HepG2 (cell line): ENCODE measurements around the gene TUT4. TPM values are rescaled to one million over a fixed set of nuclear protein-coding genes. Genes with fewer than 3 reads are reported as not detected.

Experiments used
- ATAC-seq: fragments of 200-7000 bp; cut with Tn5 transposase; 3 replicates; pipeline ENCODE4 v1.9.1; 2020; ENCODE audit warnings: mild to moderate bottlenecking, moderate library complexity
- BruUV-seq: library from RNA; stranded (reverse); fragments of 400-500 nt; replicated peaks from 2 replicates; lab custom pipeline; 2021; lab: Mats Ljungman, UMichigan
- CTCF ChIA-PET: fragments of 300-600 bp; formaldehyde crosslinking; extraction: SDS; loops from one replicate; lab custom pipeline; 2021; ENCODE audit warnings: low total read pairs, inconsistent platforms, low intra/inter-chr PET ratio; lab: Yijun Ruan, JAX
- POLR2A ChIA-PET: fragments of 350-600 bp; sonication (Branson Sonifier 250); formaldehyde crosslinking; loops from one replicate; lab custom pipeline; 2020; ENCODE audit warnings: antibody characterized with exemption, inconsistent platforms; lab: Yijun Ruan, JAX
- DNase-seq: peaks from one replicate; pipeline ENCODE4 v3.0.0-alpha.2; 2015; ENCODE audit warnings: low spot score
- FAIRE-seq: peaks from 3 replicates; lab custom pipeline; 2011; peaks lifted over from hg19 to GRCh38; lab: Jason Lieb, UNC
- H2AFZ ChIP-seq: one replicate; pipeline ENCODE4 v1.6.1; 2011; ENCODE audit warnings: low read length, inconsistent platforms
- H3K27ac ChIP-seq: fragments of 300-600 bp; 3 replicates; pipeline ENCODE4 v1.8.0; 2011; ENCODE audit warnings: mixed run types, mild to moderate bottlenecking, mixed read lengths, low read length, inconsistent platforms; ENCODE audit not compliant: insufficient read depth; ENCODE audit errors: extremely low read length
- H3K27me3 ChIP-seq, 2 experiments: fragments of 200-600 bp in 1 of 2; 2 replicates in 1 of 2; 3 replicates in 1 of 2; pipeline versions ENCODE4 v1.6.0 to v1.8.0; 2011; ENCODE audit warnings: low read length in 2 of 2, mild to moderate bottlenecking in 2 of 2, moderate library complexity in 2 of 2, inconsistent platforms in 1 of 2; ENCODE audit not compliant: insufficient read depth in 2 of 2, control insufficient read depth in 1 of 2
- H3K36me3 ChIP-seq, 2 experiments: fragments of 200-600 bp in 1 of 2; replicated peaks in 1 of 2; 2 replicates in 1 of 2; 3 replicates in 1 of 2; pipeline versions ENCODE4 v1.5.1 to v1.8.0; 2011; ENCODE audit warnings: low read length in 2 of 2, inconsistent platforms in 1 of 2; ENCODE audit not compliant: insufficient read depth in 2 of 2, control insufficient read depth in 1 of 2
- H3K4me1 ChIP-seq: 2 replicates; pipeline ENCODE4 v1.5.1; 2012; ENCODE audit warnings: low read length, inconsistent platforms; ENCODE audit not compliant: insufficient read depth
- H3K4me2 ChIP-seq: 2 replicates; pipeline ENCODE4 v1.6.0; 2011; ENCODE audit warnings: low read depth, low read length, inconsistent platforms
- H3K4me3 ChIP-seq, 3 experiments: fragments of 200-600 bp in 1 of 3; sonication (generic), shearing (Covaris generic) in 1 of 3; replicated peaks in 1 of 3; 2 replicates each; pipeline ENCODE4 v1.5.1; 2011 to 2016; ENCODE audit warnings: low read length in 3 of 3, inconsistent platforms in 2 of 3, low read depth in 2 of 3, mild to moderate bottlenecking in 2 of 3, control low read depth in 1 of 3, mixed read lengths in 1 of 3; ENCODE audit not compliant: insufficient read depth in 1 of 3
- H3K79me2 ChIP-seq: one replicate; pipeline ENCODE4 v1.6.1; 2011; ENCODE audit warnings: low read length, inconsistent platforms; ENCODE audit not compliant: insufficient read depth
- H3K9ac ChIP-seq: 2 replicates; pipeline ENCODE4 v1.6.0; 2011; ENCODE audit warnings: mild to moderate bottlenecking, low read depth, low read length, inconsistent platforms; ENCODE audit not compliant: insufficient read depth
- H3K9me3 ChIP-seq: 2 replicates; pipeline ENCODE4 v1.5.1; 2012; ENCODE audit warnings: mild to moderate bottlenecking, low read length
- H4K20me1 ChIP-seq: 2 replicates; pipeline ENCODE4 v1.6.0; 2011; ENCODE audit warnings: inconsistent platforms, mild to moderate bottlenecking, low read length, moderate library complexity; ENCODE audit not compliant: insufficient read depth
- FOXA1 ChIP-seq, 2 experiments: fragments of 450-650 bp in 1 of 2; sonication (generic) in 1 of 2; formaldehyde crosslinking in 1 of 2; IDR thresholded peaks; 2 replicates each; pipeline versions ENCODE4 v1.4.0 to v1.6.1; 2016 to 2020; ENCODE audit warnings: missing genetic modification reagents in 1 of 2
- KLF11 ChIP-seq: IDR thresholded peaks from 2 replicates; pipeline ENCODE4 v1.6.1; 2016; ENCODE audit warnings: missing compliant biosample characterization
- MEIS2 ChIP-seq: sonication (generic); formaldehyde crosslinking; IDR thresholded peaks from 2 replicates; pipeline ENCODE4 v1.9.0; 2021; ENCODE audit warnings: mild to moderate bottlenecking, missing genetic modification reagents
- POLR2AphosphoS2 ChIP-seq: IDR thresholded peaks from 2 replicates; pipeline ENCODE4 v1.6.1; 2011; ENCODE audit warnings: low read depth, low read length, improper control_type of control experiment
- THAP11 ChIP-seq: IDR thresholded peaks from 2 replicates; pipeline ENCODE4 v1.6.1; 2016; ENCODE audit warnings: missing biosample characterization, missing genetic modification reagents
- ZNF382 ChIP-seq: sonication (generic); formaldehyde crosslinking; IDR thresholded peaks from 2 replicates; pipeline ENCODE4 v1.5.0; 2020; ENCODE audit warnings: missing genetic modification reagents, mild to moderate bottlenecking, borderline replicate concordance
- ZNF570 ChIP-seq: sonication (generic); formaldehyde crosslinking; IDR thresholded peaks from 2 replicates; pipeline ENCODE4 v1.4.0; 2020; ENCODE audit warnings: mild to moderate bottlenecking, missing genetic modification reagents, borderline replicate concordance
- WGBS: methylation state at CpG from one replicate; pipeline ENCODE4 v1.1.6; 2017; ENCODE audit warnings: low lambda C conversion rate; 5-methylcytosine and 5-hydroxymethylcytosine counted together
- in situ Hi-C: cut with HindIII; loops from 2 replicates; pipeline ENCODE4 v1.10.0; 2017; ENCODE audit warnings: low pct_unique_long_range_greater_than_20kb; ENCODE audit not compliant: extremely low pct_ligation_motif_present
- intact Hi-C: fragments of 100-400 bp; cut with micrococcal nuclease; formaldehyde crosslinking; loops from one replicate; pipeline ENCODE4 v1.10.0; 2022; ENCODE audit not compliant: unreplicated experiment
- polyA plus RNA-seq, 8 experiments: library from polyadenylated mRNA; depleted of rRNA in 3 of 8; stranded (reverse) in 7 of 8; unstranded in 1 of 8; fragments of >200 nt; fragmentation: Illumina TruSeq in 4 of 8; extraction: Trizol in 4 of 8; gene quantifications; 2 replicates each; pipeline versions ENCODE4 v1.2.1 to v1.2.3, GENCODE V29; 2011 to 2016; ENCODE audit warnings: low read depth in 4 of 8, missing spikeins in 1 of 8, mixed read lengths in 1 of 8; ENCODE audit not compliant: insufficient read depth in 1 of 8
- total RNA-seq, 5 experiments: library from RNA; depleted of rRNA; stranded (reverse); fragments of >200 nt; fragmentation: Illumina TruSeq; extraction: Trizol; gene quantifications; 2 replicates each; pipeline ENCODE4 v1.2.3, GENCODE V29; 2016; ENCODE audit warnings: low read depth in 1 of 5
- TF ChIP-seq, protein P1 (sequence below): sonication (generic); formaldehyde crosslinking; IDR thresholded peaks from 2 replicates; pipeline ENCODE4 v1.4.0; 2020; ENCODE audit warnings: missing genetic modification reagents, mild to moderate bottlenecking, borderline replicate concordance
- TF ChIP-seq, protein P2 (sequence below): sonication (generic); formaldehyde crosslinking; IDR thresholded peaks from 2 replicates; pipeline ENCODE4 v1.4.0; 2020; ENCODE audit warnings: missing genetic modification reagents, borderline replicate concordance
- TF ChIP-seq, protein P3 (sequence below): sonication (generic); formaldehyde crosslinking; IDR thresholded peaks from 2 replicates; pipeline ENCODE4 v1.4.0; 2020; ENCODE audit warnings: mild to moderate bottlenecking, missing genetic modification reagents

TUT4 gene
- total and polyA plus RNA-seq, 2 of the 13 experiments (the other 11 are each of a cell fraction or from before 2014, with no cell fraction given), result 44.7 to 53.5 TPM

DNA sequence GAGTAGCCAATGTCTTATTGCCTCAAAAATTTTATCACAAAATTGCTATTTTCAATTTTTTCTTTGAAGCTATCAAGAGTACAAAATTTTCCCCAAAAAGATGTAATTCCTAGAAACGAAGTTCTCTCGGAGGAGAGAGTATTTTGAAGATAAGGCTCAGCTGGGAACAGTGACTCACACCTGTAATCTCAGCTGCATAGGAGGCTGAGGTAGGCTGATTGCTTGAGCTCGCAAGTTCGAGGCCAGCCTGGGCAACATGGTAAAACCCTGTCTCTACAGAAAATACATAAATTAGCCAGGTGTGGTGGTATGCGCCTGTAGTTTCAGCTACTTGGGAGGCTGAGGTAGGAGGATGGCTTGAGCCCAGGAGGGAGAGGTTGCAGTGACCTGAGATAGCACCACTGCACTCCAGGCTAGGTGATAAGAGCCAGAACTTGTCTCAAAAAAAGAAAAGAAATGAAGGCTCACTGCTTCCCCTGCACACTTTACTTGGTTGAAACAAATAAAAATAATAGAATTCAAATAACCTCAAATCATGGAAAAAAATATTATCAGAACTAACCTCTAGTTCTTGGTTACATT, 22.2 kb downstream of the TUT4 start:
- ChIA-PET POLR2A (interaction anchor here (1.5 kb wide), 1 partner anchor 23 kb away, joined by 4 read pairs; no protein-coding TSS in a partner anchor), CTCF (no interaction called here)
- no TSS peak for BruUV-seq
- no peak overlapping the region for H3K4me2 ChIP-seq
- no peak overlapping the region for H3K9ac ChIP-seq
- intact Hi-C loops, result no loop called here
- in situ Hi-C loops, result no loop called here
- TF ChIP-seq, protein P1, sequence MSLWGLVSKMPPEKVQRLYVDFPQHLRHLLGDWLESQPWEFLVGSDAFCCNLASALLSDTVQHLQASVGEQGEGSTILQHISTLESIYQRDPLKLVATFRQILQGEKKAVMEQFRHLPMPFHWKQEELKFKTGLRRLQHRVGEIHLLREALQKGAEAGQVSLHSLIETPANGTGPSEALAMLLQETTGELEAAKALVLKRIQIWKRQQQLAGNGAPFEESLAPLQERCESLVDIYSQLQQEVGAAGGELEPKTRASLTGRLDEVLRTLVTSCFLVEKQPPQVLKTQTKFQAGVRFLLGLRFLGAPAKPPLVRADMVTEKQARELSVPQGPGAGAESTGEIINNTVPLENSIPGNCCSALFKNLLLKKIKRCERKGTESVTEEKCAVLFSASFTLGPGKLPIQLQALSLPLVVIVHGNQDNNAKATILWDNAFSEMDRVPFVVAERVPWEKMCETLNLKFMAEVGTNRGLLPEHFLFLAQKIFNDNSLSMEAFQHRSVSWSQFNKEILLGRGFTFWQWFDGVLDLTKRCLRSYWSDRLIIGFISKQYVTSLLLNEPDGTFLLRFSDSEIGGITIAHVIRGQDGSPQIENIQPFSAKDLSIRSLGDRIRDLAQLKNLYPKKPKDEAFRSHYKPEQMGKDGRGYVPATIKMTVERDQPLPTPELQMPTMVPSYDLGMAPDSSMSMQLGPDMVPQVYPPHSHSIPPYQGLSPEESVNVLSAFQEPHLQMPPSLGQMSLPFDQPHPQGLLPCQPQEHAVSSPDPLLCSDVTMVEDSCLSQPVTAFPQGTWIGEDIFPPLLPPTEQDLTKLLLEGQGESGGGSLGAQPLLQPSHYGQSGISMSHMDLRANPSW, result no peak
- no peak for TF ChIP-seq ZNF382
- TF ChIP-seq, protein P2, sequence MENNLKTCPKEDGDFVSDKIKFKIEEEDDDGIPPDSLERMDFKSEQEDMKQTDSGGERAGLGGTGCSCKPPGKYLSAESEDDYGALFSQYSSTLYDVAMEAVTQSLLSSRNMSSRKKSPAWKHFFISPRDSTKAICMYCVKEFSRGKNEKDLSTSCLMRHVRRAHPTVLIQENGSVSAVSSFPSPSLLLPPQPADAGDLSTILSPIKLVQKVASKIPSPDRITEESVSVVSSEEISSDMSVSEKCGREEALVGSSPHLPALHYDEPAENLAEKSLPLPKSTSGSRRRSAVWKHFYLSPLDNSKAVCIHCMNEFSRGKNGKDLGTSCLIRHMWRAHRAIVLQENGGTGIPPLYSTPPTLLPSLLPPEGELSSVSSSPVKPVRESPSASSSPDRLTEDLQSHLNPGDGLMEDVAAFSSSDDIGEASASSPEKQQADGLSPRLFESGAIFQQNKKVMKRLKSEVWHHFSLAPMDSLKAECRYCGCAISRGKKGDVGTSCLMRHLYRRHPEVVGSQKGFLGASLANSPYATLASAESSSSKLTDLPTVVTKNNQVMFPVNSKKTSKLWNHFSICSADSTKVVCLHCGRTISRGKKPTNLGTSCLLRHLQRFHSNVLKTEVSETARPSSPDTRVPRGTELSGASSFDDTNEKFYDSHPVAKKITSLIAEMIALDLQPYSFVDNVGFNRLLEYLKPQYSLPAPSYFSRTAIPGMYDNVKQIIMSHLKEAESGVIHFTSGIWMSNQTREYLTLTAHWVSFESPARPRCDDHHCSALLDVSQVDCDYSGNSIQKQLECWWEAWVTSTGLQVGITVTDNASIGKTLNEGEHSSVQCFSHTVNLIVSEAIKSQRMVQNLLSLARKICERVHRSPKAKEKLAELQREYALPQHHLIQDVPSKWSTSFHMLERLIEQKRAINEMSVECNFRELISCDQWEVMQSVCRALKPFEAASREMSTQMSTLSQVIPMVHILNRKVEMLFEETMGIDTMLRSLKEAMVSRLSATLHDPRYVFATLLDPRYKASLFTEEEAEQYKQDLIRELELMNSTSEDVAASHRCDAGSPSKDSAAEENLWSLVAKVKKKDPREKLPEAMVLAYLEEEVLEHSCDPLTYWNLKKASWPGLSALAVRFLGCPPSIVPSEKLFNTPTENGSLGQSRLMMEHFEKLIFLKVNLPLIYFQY (CRISPR knock-in tag), result no peak
- TF ChIP-seq, protein P3, sequence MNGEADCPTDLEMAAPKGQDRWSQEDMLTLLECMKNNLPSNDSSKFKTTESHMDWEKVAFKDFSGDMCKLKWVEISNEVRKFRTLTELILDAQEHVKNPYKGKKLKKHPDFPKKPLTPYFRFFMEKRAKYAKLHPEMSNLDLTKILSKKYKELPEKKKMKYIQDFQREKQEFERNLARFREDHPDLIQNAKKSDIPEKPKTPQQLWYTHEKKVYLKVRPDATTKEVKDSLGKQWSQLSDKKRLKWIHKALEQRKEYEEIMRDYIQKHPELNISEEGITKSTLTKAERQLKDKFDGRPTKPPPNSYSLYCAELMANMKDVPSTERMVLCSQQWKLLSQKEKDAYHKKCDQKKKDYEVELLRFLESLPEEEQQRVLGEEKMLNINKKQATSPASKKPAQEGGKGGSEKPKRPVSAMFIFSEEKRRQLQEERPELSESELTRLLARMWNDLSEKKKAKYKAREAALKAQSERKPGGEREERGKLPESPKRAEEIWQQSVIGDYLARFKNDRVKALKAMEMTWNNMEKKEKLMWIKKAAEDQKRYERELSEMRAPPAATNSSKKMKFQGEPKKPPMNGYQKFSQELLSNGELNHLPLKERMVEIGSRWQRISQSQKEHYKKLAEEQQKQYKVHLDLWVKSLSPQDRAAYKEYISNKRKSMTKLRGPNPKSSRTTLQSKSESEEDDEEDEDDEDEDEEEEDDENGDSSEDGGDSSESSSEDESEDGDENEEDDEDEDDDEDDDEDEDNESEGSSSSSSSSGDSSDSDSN (CRISPR knock-in tag), result no peak
- TF ChIP-seq POLR2AphosphoS2, result no peak
- TF ChIP-seq KLF11 (CRISPR knock-in tag), result no peak
- TF ChIP-seq FOXA1 (IDR thresholded peaks at IDR 0.05), result no peak
- no peak for TF ChIP-seq FOXA1 (CRISPR knock-in tag; IDR thresholded peaks at IDR 0.05)
- TF ChIP-seq MEIS2 (CRISPR knock-in tag), result no peak
- no peak for TF ChIP-seq ZNF570 (CRISPR knock-in tag)
- no peak for TF ChIP-seq THAP11 (CRISPR knock-in tag)
- peaks cover 10% of the 10 kb centered on the region; the same call in 1 of the 2 replicates for H3K4me1 ChIP-seq
- H3K27ac ChIP-seq, result no peak overlapping the region
- no peaks in the 10 kb centered on the region for H3K27me3 ChIP-seq
- no peak overlapping the region for H2AFZ ChIP-seq
- H3K9me3 ChIP-seq, result peaks cover 6% of the 10 kb centered on the region
- H3K79me2 ChIP-seq, result peaks cover 70% of the 10 kb centered on the region
- no peak for DNase-seq
- no peak for FAIRE-seq
- peaks cover 4 to 19% of the 10 kb centered on the region in 2 experiments; a peak in 4 of 5 replicates for H3K36me3 ChIP-seq
- 95% methylated on average over 5 of the region's 5 CpGs for WGBS
- H4K20me1 ChIP-seq, result peaks cover 18% of the 10 kb centered on the region
- no peak overlapping the region for H3K4me3 ChIP-seq
- ATAC-seq, result no peak
